ENCODE data around the gene SYCP2L. TPM values are rescaled to one million over a fixed set of nuclear protein-coding genes. Genes with fewer than 3 reads are reported as not detected.
A peak's percentile ranks its signal among the peaks of the same experiment; 100 is the strongest.
"Not testable (repeated sequence)": the region's sequence is repeated elsewhere in the genome, so short reads cannot be mapped to it uniquely, and the experiment has no call there.

SYCP2L gene
- total and polyA plus RNA-seq, 2 of the 4 experiments (the other 2 are of a cell fraction), result 0.05 TPM; not detected in 1

- POLR2A ChIA-PET (ENCODE audit: unreplicated experiment); H4K5ac ChIP-seq (ENCODE audit: low read depth, low read length); DNase-seq; H4K20me1 ChIP-seq (ENCODE audit: insufficient read depth, low read length); H3K18ac ChIP-seq (ENCODE audit: low read depth, low read length); H2BK120ac ChIP-seq (ENCODE audit: low read depth, low read length); H3K23ac ChIP-seq (ENCODE audit: low read depth, low read length); H2BK20ac ChIP-seq (ENCODE audit: low read depth, low read length); H4K91ac ChIP-seq (ENCODE audit: insufficient read depth, low read depth, low read length); in situ Hi-C loops (cut with MboI; ENCODE audit: low sequenced_read_pairs); intact Hi-C loops (cut with micrococcal nuclease); H3K79me1 ChIP-seq (ENCODE audit: low read depth in 1 of 2, low read length in 2 of 2); H3K4ac ChIP-seq (ENCODE audit: low read depth, low read length); H3K9ac ChIP-seq (ENCODE audit: low read depth, low read length); H2AK9ac ChIP-seq (replicated peaks; ENCODE audit: low read depth, low read length, poor library complexity); H3K9me1 ChIP-seq (ENCODE audit: insufficient read depth, low read length); ATAC-seq (ENCODE audit: low read depth); H3K4me1 ChIP-seq (ENCODE audit: control insufficient read depth, insufficient read depth, low read length); H3K56ac ChIP-seq (ENCODE audit: extremely low read depth, insufficient read depth, low read length); H3K4me3 ChIP-seq (ENCODE audit: insufficient read depth, low read depth, low read length); CTCF ChIA-PET; H2AK5ac ChIP-seq (ENCODE audit: low read depth, low read length); H3K9me3 ChIP-seq (ENCODE audit: control insufficient read depth, insufficient read depth, low read length); H2BK15ac ChIP-seq (ENCODE audit: low read depth, low read length); H2BK5ac ChIP-seq (ENCODE audit: low read depth, low read length, poor library complexity, severe bottlenecking); H3K14ac ChIP-seq (replicated peaks; ENCODE audit: low read depth, low read length); H4K8ac ChIP-seq (ENCODE audit: low read depth in 2 of 2, low read length in 2 of 2); H3K27ac ChIP-seq (ENCODE audit: insufficient read depth, low read length); H3K36me3 ChIP-seq (ENCODE audit: control insufficient read depth, insufficient read depth, low read length); BruUV-seq (replicated peaks); dilution Hi-C loops (cut with HindIII; ENCODE audit: low sequenced_read_pairs, unreplicated experiment): not testable (repeated sequence)
- no CpG with 5 or more reads among the region's 11 CpGs for WGBS, 2 experiments (ENCODE audit: extremely low coverage in 2 of 2, insufficient read length in 1 of 2)
- Histone ChIP-seq H3K4me2 (ENCODE audit: low read depth, low read length) (peak overlapping the region; percentile 87; the same call in 1 of the 2 replicates), H3K27me3 (ENCODE audit: control insufficient read depth, insufficient read depth, low read length) (peaks cover 54% of the 10 kb centered on the region), H2AFZ (replicated peaks; ENCODE audit: low read length, poor library complexity) (peak overlapping the region; percentile 86)
Observed at GRCh38 chr6:10886365-10886690, 524 bp upstream of the SYCP2L start.

Measured in IMR-90 (cell line).